Measurements from ENCODE around the gene GRHL1. TPM values are rescaled to one million over a fixed set of nuclear protein-coding genes. Genes with fewer than 3 reads are reported as not detected.

The GRHL1 gene
- total and polyA plus RNA-seq, 2 of the 4 experiments (the other 2 are of a cell fraction), result 0.18 to 0.21 TPM

- ChIA-PET POLR2A (ENCODE audit: unreplicated experiment) (no interaction called here), CTCF (no interaction called here)
- intact Hi-C loops (cut with micrococcal nuclease), result no loop called here
- no TSS peak for BruUV-seq (replicated peaks)
- Histone ChIP-seq H3K4ac (ENCODE audit: low read depth, low read length) (no peak overlapping the region), H2BK5ac (ENCODE audit: low read depth, low read length, poor library complexity, severe bottlenecking) (no peak overlapping the region), H3K27ac (ENCODE audit: insufficient read depth, low read length) (no peak overlapping the region), H2BK15ac (ENCODE audit: low read depth, low read length) (no peak overlapping the region), H3K23ac (ENCODE audit: low read depth, low read length) (no peak overlapping the region), H3K4me1 (ENCODE audit: control insufficient read depth, insufficient read depth, low read length) (peaks cover 11% of the 10 kb centered on the region), H2AK9ac (replicated peaks; ENCODE audit: low read depth, low read length, poor library complexity) (no peak overlapping the region), H3K36me3 (ENCODE audit: control insufficient read depth, insufficient read depth, low read length) (no peaks in the 10 kb centered on the region), H4K5ac (ENCODE audit: low read depth, low read length) (no peak overlapping the region), H4K8ac (ENCODE audit: low read depth in 2 of 2, low read length in 2 of 2) (no peak overlapping the region), H2AK5ac (ENCODE audit: low read depth, low read length) (no peak overlapping the region), H3K9me3 (ENCODE audit: control insufficient read depth, insufficient read depth, low read length) (no peaks in the 10 kb centered on the region), H2AFZ (replicated peaks; ENCODE audit: low read length, poor library complexity) (no peak overlapping the region), H3K79me1 (ENCODE audit: low read depth in 1 of 2, low read length in 2 of 2) (no peaks in the 10 kb centered on the region), H3K4me2 (ENCODE audit: low read depth, low read length) (no peak overlapping the region), H3K18ac (ENCODE audit: low read depth, low read length) (no peak overlapping the region), H3K56ac (ENCODE audit: extremely low read depth, insufficient read depth, low read length) (no peak overlapping the region), H3K9ac (ENCODE audit: low read depth, low read length) (no peak overlapping the region), H3K27me3 (ENCODE audit: control insufficient read depth, insufficient read depth, low read length) (no peaks in the 10 kb centered on the region), H2BK20ac (ENCODE audit: low read depth, low read length) (no peak overlapping the region), H3K9me1 (ENCODE audit: insufficient read depth, low read length) (peaks cover 4% of the 10 kb centered on the region; the same call in 1 of the 2 replicates), H3K4me3 (ENCODE audit: insufficient read depth, low read depth, low read length) (no peak overlapping the region), H4K91ac (ENCODE audit: insufficient read depth, low read depth, low read length) (no peak overlapping the region), H2BK120ac (ENCODE audit: low read depth, low read length) (no peak overlapping the region), H3K14ac (replicated peaks; ENCODE audit: low read depth, low read length) (no peak overlapping the region), H4K20me1 (ENCODE audit: insufficient read depth, low read length) (no peaks in the 10 kb centered on the region)
- ATAC-seq (ENCODE audit: low read depth), result no peak
- no peak for DNase-seq
- dilution Hi-C loops (cut with HindIII; ENCODE audit: low sequenced_read_pairs, unreplicated experiment), result no loop called here
- in situ Hi-C loops (cut with MboI; ENCODE audit: low sequenced_read_pairs), result no loop called here
- WGBS, 2 experiments (ENCODE audit: extremely low coverage in 2 of 2, insufficient read length in 1 of 2), result no CpG with 5 or more reads among the region's 20 CpGs
- TF ChIP-seq MXI1 (IDR thresholded peaks at IDR 0.05; ENCODE audit: borderline replicate concordance, low read depth, low read length), result no peak
- no peak for TF ChIP-seq RFX5 (IDR thresholded peaks at IDR 0.05; ENCODE audit: low read depth, low read length)
- TF ChIP-seq CHD1 (IDR thresholded peaks at IDR 0.05; ENCODE audit: low read depth, low read length), result no peak
- no peak for TF ChIP-seq POLR2A (IDR thresholded peaks at IDR 0.05; ENCODE audit: low read depth, low read length)
- TF ChIP-seq CEBPB (IDR thresholded peaks at IDR 0.05; ENCODE audit: low read depth, low read length), result no peak
- no peak for TF ChIP-seq USF2 (IDR thresholded peaks at IDR 0.05; ENCODE audit: low read depth, low read length)
- TF ChIP-seq SMC3 (IDR thresholded peaks at IDR 0.05; ENCODE audit: low read depth, low read length), result no peak
- no peak for TF ChIP-seq CTCF (conservative IDR thresholded peaks at IDR 0.05; ENCODE audit: low read depth, low read length)
- TF ChIP-seq ELK1 (IDR thresholded peaks at IDR 0.05; ENCODE audit: borderline replicate concordance, low read depth, low read length), result no peak
- no peak for TF ChIP-seq MAZ (IDR thresholded peaks at IDR 0.05; ENCODE audit: borderline replicate concordance, low read depth, low read length)
- TF ChIP-seq RCOR1 (IDR thresholded peaks at IDR 0.05; ENCODE audit: insufficient replicate concordance, low read length), result no peak
- no peak for TF ChIP-seq FOS (IDR thresholded peaks at IDR 0.05; ENCODE audit: low read depth, low read length)
- no peak for TF ChIP-seq NFE2L2 (IDR thresholded peaks at IDR 0.05; ENCODE audit: low read depth, low read length)
- no peak for TF ChIP-seq MAFK (IDR thresholded peaks at IDR 0.05; ENCODE audit: low read depth, low read length)
- TF ChIP-seq BHLHE40 (IDR thresholded peaks at IDR 0.05; ENCODE audit: low read depth, low read length), result no peak
Measured at GRCh38 chr2:10003206-10004125, 52.0 kb downstream of the GRHL1 start.

All from IMR-90 (cell line).